LNCAP (cell line): Measurements from ENCODE around the gene PIAS2.

Experiments
- TF ChIP-seq, protein P1 (sequence below): fragments of 450-650 bp; IDR thresholded peaks from 2 replicates; pipeline ENCODE4 v1.5.1; 2017; ENCODE audit warnings: mild to moderate bottlenecking

PIAS2 gene

DNA sequence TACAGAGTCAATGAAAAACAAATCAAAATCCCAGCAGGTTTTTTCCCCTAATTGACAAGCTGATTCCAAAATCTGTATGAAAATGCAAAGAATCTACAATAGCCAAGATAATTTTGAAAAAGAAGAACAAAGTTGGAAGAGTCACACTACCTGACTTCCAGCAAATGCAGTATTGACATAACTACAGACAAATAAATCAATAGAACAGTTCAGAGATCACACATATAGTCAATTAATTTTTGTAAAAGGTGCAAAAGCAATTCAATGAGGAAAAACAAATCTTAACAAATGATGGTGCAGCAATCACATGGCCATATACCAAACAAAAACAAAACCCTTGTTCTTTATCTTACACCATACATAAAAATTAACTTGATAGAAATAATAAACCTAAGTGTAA, 85.9 kb downstream of the PIAS2 start:
- TF ChIP-seq, protein P1, sequence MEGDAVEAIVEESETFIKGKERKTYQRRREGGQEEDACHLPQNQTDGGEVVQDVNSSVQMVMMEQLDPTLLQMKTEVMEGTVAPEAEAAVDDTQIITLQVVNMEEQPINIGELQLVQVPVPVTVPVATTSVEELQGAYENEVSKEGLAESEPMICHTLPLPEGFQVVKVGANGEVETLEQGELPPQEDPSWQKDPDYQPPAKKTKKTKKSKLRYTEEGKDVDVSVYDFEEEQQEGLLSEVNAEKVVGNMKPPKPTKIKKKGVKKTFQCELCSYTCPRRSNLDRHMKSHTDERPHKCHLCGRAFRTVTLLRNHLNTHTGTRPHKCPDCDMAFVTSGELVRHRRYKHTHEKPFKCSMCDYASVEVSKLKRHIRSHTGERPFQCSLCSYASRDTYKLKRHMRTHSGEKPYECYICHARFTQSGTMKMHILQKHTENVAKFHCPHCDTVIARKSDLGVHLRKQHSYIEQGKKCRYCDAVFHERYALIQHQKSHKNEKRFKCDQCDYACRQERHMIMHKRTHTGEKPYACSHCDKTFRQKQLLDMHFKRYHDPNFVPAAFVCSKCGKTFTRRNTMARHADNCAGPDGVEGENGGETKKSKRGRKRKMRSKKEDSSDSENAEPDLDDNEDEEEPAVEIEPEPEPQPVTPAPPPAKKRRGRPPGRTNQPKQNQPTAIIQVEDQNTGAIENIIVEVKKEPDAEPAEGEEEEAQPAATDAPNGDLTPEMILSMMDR: no peak

DNA sequence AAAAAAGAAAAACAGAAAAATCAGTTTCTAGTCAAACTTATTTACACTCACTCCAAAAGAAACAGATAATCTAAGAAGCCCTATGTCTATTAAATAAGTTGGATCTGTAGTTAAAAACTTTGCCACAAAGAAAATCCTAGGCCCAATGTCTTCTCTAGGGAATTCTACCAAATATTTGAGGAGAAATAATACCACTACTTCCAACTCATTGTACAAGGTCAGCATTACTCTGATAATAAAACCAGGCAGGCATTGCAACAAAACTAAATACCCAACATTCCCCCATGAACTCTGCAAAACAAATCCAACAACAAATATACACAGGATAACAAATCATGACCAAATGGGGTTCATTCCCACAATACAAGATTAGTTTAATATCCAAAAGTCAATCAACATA, 86.7 kb downstream of the PIAS2 start:
- TF ChIP-seq, protein P1: no peak

DNA sequence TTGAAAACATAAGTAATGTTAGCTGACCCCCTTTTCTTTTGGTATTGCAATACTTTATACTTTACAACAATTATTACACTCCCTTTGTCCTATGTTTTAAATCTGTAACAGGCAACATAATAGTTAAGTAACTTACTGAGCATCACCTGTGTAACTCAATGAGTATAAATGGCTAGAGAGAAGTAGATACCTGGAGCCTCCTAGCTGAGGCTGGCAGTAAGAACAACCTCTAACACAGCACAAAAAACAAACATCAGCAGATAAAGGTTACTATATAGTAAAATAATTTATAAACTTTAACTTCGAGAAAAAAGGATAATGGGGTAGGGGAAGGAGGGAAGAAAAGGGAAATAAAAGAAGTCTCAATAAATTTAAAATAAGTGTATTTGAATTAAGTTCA, 87.4 kb downstream of the PIAS2 start:
- TF ChIP-seq, protein P1: no peak

DNA sequence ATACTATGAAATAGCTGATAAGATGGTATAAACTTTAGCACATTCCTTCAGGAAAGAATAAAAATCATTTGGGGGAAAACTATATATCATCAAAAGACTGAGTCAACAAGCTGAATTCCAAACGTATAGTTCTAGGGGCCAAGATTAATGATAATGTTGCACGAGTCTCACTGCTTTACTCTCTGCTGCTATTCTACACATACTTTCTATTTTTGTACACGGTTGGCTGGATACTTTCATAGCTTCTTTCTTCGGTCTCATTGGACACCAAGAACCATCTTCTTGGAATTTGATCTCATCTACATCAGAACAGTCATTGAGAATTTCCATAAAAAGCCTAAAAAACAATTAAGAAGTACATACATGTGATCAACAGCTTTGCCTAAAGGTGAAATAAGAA, 87.8 kb downstream of the PIAS2 start:
- TF ChIP-seq, protein P1: no peak

DNA sequence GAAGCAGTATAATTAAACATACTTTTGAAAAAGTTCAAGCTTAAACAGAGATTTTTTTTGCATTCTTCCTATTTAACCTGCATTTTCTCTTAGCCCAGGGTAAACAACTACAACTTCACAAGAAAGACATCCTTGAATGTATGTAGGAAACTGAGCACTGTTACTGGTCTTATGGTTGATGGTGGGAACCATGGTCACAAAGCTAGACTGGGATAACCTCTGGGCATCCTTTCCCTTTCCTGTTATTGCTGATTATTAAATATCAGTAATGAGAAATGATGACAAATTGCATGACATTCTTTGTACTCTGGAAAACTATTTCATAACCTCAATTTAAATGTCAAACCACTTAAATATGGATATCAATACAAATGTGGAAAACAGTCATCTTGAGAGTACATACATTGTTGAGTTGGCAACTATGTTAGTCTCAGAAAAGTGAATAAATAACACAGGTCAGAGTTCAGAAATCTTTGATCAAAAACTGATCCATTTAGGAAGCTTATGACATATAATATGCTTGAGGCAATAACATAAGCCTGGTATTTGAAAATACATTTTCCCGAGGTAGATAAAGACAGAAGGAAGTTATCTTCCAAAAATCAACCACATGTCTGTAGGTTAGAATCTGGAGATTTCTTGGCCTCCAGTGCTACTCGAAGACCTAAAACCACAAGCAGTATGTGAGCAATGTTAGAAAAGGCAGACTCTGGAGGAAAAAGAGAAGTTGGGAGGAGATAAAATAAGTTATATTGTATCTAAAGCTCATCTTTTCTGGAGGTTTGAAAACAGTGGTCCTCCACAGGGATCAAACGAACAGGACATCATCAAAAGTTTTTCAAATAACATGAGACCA, 95.2 kb downstream of the PIAS2 start:
- TF ChIP-seq, protein P1: no peak

DNA sequence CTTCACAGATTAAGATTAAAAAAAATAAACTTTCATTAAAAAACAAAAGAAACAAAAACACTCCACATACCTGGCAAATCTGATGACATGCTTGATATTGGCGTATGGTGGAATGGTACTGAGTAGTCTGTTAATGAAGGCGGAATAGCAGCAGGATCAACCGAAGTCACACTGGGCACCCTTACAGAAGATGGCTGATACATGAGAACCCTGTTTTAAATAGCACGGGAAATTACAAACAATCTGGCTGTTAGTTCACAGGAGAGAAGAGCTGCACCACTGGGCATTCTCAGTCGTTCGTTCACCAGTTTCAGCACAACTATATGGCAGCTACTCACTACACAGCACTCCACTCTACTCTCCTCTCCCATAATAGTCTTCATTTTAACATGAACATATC, 96.4 kb downstream of the PIAS2 start:
- TF ChIP-seq, protein P1: no peak

DNA sequence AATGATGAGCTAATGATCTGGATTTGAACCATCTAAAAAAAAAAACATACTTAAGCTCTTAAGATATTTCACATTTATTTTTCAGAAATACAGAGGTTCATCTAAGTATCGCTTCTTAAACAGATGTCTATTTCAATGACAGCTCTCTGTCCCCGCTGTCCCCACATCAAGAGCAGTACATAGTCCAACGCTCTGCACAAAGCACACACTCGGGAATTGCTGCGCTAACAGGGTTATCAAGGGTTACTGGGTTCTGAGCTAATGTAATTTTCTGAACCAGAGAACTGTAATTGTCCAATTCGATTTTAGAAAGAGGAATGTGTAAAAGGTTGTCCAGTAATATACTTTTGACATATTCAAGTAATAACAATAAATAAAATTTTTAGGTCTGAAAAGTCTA, 101.6 kb downstream of the PIAS2 start:
- TF ChIP-seq, protein P1: no peak
